ENCODE measurements around the gene ST6GALNAC6. TPM values are rescaled to one million over a fixed set of nuclear protein-coding genes. Genes with fewer than 3 reads are reported as not detected.
A peak's percentile ranks its signal among the peaks of the same experiment; 100 is the strongest.

The ST6GALNAC6 gene
- total RNA-seq, 1 experiment from 2014 or later = 24.5 TPM

GRCh38 chr9:127936347-127936852 is 37.0 kb upstream of the ST6GALNAC6 start:
- Histone ChIP-seq H3K4me3 (replicated peaks in 1 of 2; ENCODE audit: low read depth in 1 of 2, low read length in 2 of 2) (peak overlapping the region; percentile 70 to 88), H3K4me2 (ENCODE audit: low read length) (peak overlapping the region; percentile 91), H4K20me1 (ENCODE audit: insufficient read depth) (no peaks in the 10 kb centered on the region), H3K79me2 (ENCODE audit: insufficient read depth, low read length) (peaks cover 37% of the 10 kb centered on the region), H3K9me2 (ENCODE audit: insufficient read depth) (no peaks in the 10 kb centered on the region), H2AFZ (ENCODE audit: low read depth, low read length, poor library complexity, severe bottlenecking) (no peak overlapping the region), H3K27ac (ENCODE audit: low read depth, low read length) (peak overlapping the region; percentile 44), H3K9me3 (ENCODE audit: control insufficient read depth in 1 of 2, insufficient read depth in 1 of 2, low read depth in 1 of 2, low read length in 2 of 2) (no peaks in the 10 kb centered on the region), H3K36me3 (ENCODE audit: control insufficient read depth in 1 of 2, insufficient read depth in 2 of 2, low read length in 2 of 2) (no peaks in the 10 kb centered on the region; a peak in 2 of 4 replicates), H3K27me3 (ENCODE audit: insufficient read depth, low read length) (no peaks in the 10 kb centered on the region), H3K9ac (ENCODE audit: low read length) (peak overlapping the region; percentile 93), H3K4me1 (ENCODE audit: control insufficient read depth in 1 of 2, insufficient read depth in 2 of 2, low read length in 2 of 2) (peaks cover 29 to 53% of the 10 kb centered on the region in 2 experiments)
- POLR2A ChIA-PET = no interaction called here
- BruUV-seq (replicated peaks) = no TSS peak
- TF ChIP-seq POLR2AphosphoS5 (IDR thresholded peaks at IDR 0.05; ENCODE audit: low read depth, low read length) (no peak), EGR1 (IDR thresholded peaks at IDR 0.05; ENCODE audit: low read depth) (no peak), RAD21 (IDR thresholded peaks at IDR 0.05; ENCODE audit: low read depth) (no peak), ZNF274 (IDR thresholded peaks at IDR 0.05; ENCODE audit: low read depth, low read length) (no peak), TCF7L2 (IDR thresholded peaks at IDR 0.05; ENCODE audit: borderline replicate concordance, extremely low read depth, insufficient read depth, insufficient read length) (no peak), ZFX (IDR thresholded peaks at IDR 0.05) (no peak), ZBTB33 (IDR thresholded peaks at IDR 0.05; ENCODE audit: extremely low read depth, insufficient replicate concordance, low read length) (no peak), SP1 (IDR thresholded peaks at IDR 0.05; ENCODE audit: low read depth) (no peak), CBX3 (IDR thresholded peaks at IDR 0.05; ENCODE audit: low read depth) (no peak), CEBPB (IDR thresholded peaks at IDR 0.05; ENCODE audit: low read depth) (no peak), ELF1 (IDR thresholded peaks at IDR 0.05; ENCODE audit: borderline replicate concordance, low read depth) (no peak), ATF3 (IDR thresholded peaks at IDR 0.05) (no peak), SRF (IDR thresholded peaks at IDR 0.05; ENCODE audit: low read depth) (no peak), YY1 (IDR thresholded peaks at IDR 0.05; ENCODE audit: extremely low read depth, insufficient replicate concordance, low read depth, low read length) (no peak), POLR2A (IDR thresholded peaks at IDR 0.05; ENCODE audit: borderline replicate concordance, extremely low read depth, insufficient read depth, insufficient read length) (no peak), FOSL1 (IDR thresholded peaks at IDR 0.05; ENCODE audit: low read depth) (no peak), EZH2phosphoT487 (IDR thresholded peaks at IDR 0.05; ENCODE audit: borderline replicate concordance) (no peak)
- DNase-seq (ENCODE audit: low read depth, low spot score) = no peak
- RAD21 ChIA-PET (ENCODE audit: low non-redundant PET in 1 of 2, low total read pairs in 2 of 2, uncharacterized antibody in 2 of 2, unreplicated experiment in 2 of 2) = no interaction called here
- no peak for ATAC-seq
- CTCF ChIA-PET = interaction anchor here (0.9 kb wide), 1 partner anchor 181 kb away, joined by 3 read pairs; no protein-coding TSS in a partner anchor
- intact Hi-C loops (cut with micrococcal nuclease) = no loop called here
